HepG2 (cell line): ENCODE measurements around the gene DENND4B. TPM values are rescaled to one million over a fixed set of nuclear protein-coding genes. Genes with fewer than 3 reads are reported as not detected.
A peak's percentile ranks its signal among the peaks of the same experiment; 100 is the strongest.

ENCODE experiments used
- ETV6 ChIP-seq: sonication (generic); formaldehyde crosslinking; conservative IDR thresholded peaks from 2 replicates; pipeline ENCODE4 v1.4.0; 2020; ENCODE audit warnings: missing genetic modification reagents
- GATA4 ChIP-seq: sonication (generic); IDR thresholded peaks from 2 replicates; pipeline ENCODE4 v1.6.1; 2016; ENCODE audit warnings: antibody characterized with exemption, low read depth, borderline replicate concordance
- KLF15 ChIP-seq: sonication (generic); formaldehyde crosslinking; IDR thresholded peaks from 2 replicates; pipeline ENCODE4 v1.8.1; 2023; ENCODE audit warnings: borderline replicate concordance, mild to moderate bottlenecking, inconsistent platforms, missing genetic modification reagents, mixed read lengths
- MYC ChIP-seq: sonication (generic); formaldehyde crosslinking; IDR thresholded peaks from 2 replicates; pipeline ENCODE4 v1.9.0; 2021; ENCODE audit warnings: missing genetic modification reagents, borderline replicate concordance
- PPARG ChIP-seq: conservative IDR thresholded peaks from 2 replicates; pipeline ENCODE4 v1.6.1; 2016; ENCODE audit warnings: missing biosample characterization, missing genetic modification reagents
- RBAK ChIP-seq: sonication (generic); formaldehyde crosslinking; IDR thresholded peaks from 2 replicates; pipeline ENCODE4 v1.5.1; 2020; ENCODE audit warnings: mild to moderate bottlenecking, missing genetic modification reagents
- RNF2 ChIP-seq: fragments of 450-650 bp; conservative IDR thresholded peaks from 2 replicates; pipeline ENCODE4 v1.6.1; 2016; ENCODE audit warnings: low read depth
- SAFB2 ChIP-seq: sonication (generic); formaldehyde crosslinking; IDR thresholded peaks from 2 replicates; pipeline ENCODE4 v1.5.1; 2020; ENCODE audit warnings: missing genetic modification reagents, low read depth, mild to moderate bottlenecking, borderline replicate concordance
- TARDBP ChIP-seq: sonication (generic); formaldehyde crosslinking; IDR thresholded peaks from 2 replicates; pipeline ENCODE4 v1.8.0; 2022; ENCODE audit warnings: mild to moderate bottlenecking, missing genetic modification reagents
- ZNF143 ChIP-seq: sonication (generic); formaldehyde crosslinking; IDR thresholded peaks from 2 replicates; pipeline ENCODE4 v1.4.0; 2020; ENCODE audit warnings: missing genetic modification reagents
- ZNF451 ChIP-seq: sonication (generic); formaldehyde crosslinking; IDR thresholded peaks from 2 replicates; pipeline ENCODE4 v1.5.0; 2020; ENCODE audit warnings: mild to moderate bottlenecking, missing genetic modification reagents
- ZNF607 ChIP-seq: sonication (generic); formaldehyde crosslinking; IDR thresholded peaks from 2 replicates; pipeline ENCODE4 v1.5.1; 2020; ENCODE audit warnings: missing genetic modification reagents, mild to moderate bottlenecking, borderline replicate concordance
- ZNF616 ChIP-seq: sonication (generic); formaldehyde crosslinking; IDR thresholded peaks from 2 replicates; pipeline ENCODE4 v1.5.0; 2020; ENCODE audit warnings: low read depth, mild to moderate bottlenecking, missing genetic modification reagents
- ZSCAN25 ChIP-seq: sonication (generic); formaldehyde crosslinking; IDR thresholded peaks from 2 replicates; pipeline ENCODE4 v1.8.0; 2022; ENCODE audit warnings: mild to moderate bottlenecking, missing genetic modification reagents
- polyA plus RNA-seq, 8 experiments: library from polyadenylated mRNA; depleted of rRNA in 3 of 8; stranded (reverse) in 7 of 8; unstranded in 1 of 8; fragments of >200 nt; fragmentation: Illumina TruSeq in 4 of 8; extraction: Trizol in 4 of 8; gene quantifications; 2 replicates each; pipeline versions ENCODE4 v1.2.1 to v1.2.3, GENCODE V29; 2011 to 2016; ENCODE audit warnings: low read depth in 4 of 8, missing spikeins in 1 of 8, mixed read lengths in 1 of 8; ENCODE audit not compliant: insufficient read depth in 1 of 8
- total RNA-seq, 5 experiments: library from RNA; depleted of rRNA; stranded (reverse); fragments of >200 nt; fragmentation: Illumina TruSeq; extraction: Trizol; gene quantifications; 2 replicates each; pipeline ENCODE4 v1.2.3, GENCODE V29; 2016; ENCODE audit warnings: low read depth in 1 of 5
- TF ChIP-seq, protein P1 (sequence below), 2 experiments: fragments of 450-650 bp in 1 of 2; sonication (generic) in 1 of 2; formaldehyde crosslinking in 1 of 2; IDR thresholded peaks; 2 replicates each; pipeline versions ENCODE4 v1.6.1 to v1.8.0; 2016 to 2022; ENCODE audit warnings: antibody characterized with exemption in 1 of 2, mild to moderate bottlenecking in 1 of 2, missing genetic modification reagents in 1 of 2
- TF ChIP-seq, protein P2 (sequence below): sonication (generic); formaldehyde crosslinking; IDR thresholded peaks from 2 replicates; pipeline ENCODE4 v1.4.0; 2020; ENCODE audit warnings: low read depth, mild to moderate bottlenecking, missing genetic modification reagents

DENND4B gene
- total and polyA plus RNA-seq, 2 of the 13 experiments (the other 11 are each of a cell fraction or from before 2014, with no cell fraction given), result 15.1 to 20.3 TPM

DNA sequence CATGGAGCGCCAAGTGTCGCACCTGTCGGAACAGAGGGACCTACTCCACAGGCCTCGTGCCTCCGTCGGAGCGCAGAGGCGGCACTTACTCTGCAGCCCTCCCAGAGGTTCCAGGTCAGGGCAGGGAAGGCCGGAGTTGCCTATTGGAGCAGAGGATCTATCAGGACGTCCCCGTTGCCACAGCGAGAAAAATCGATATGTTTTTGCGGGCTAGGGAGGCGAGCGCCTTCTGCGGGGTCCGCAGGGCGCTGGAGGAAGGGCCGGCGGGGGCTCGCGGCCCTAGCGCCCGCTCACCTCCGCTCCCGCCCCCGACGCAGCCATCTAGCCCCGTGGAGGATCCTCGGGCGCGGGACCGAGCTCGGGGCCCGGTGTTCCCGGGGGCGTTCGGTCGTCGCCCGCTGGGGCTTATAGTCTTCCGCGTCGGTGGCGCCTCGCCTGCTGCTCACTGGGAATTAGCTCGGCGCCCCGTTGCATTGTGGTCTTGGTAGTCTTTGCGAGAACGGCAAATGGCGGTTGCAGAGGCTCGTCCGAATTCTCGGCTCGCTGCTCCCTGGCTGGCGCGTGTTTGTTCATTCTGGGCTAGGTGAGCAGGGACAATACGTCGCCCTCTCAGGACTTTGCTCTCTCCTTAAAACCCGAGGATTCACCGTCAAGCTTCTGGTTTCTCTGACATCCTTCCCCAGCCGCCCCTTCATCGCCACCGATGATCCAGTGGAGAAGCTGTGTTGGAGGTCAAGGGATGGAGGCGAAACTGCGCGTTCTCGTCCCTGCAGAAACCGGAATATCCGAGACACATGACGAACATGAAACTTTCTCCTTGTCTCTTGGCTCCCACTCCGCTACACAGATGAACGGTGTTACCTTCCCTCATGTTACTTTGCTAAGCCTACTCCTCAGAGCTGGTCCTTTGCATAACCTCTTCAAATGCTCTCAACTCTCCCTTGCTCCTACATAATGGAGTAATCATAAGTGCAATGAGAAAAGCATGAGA lies 31.0 kb upstream of the DENND4B start, which contains the start of gene JTB (continued):
- TF ChIP-seq, protein P1, sequence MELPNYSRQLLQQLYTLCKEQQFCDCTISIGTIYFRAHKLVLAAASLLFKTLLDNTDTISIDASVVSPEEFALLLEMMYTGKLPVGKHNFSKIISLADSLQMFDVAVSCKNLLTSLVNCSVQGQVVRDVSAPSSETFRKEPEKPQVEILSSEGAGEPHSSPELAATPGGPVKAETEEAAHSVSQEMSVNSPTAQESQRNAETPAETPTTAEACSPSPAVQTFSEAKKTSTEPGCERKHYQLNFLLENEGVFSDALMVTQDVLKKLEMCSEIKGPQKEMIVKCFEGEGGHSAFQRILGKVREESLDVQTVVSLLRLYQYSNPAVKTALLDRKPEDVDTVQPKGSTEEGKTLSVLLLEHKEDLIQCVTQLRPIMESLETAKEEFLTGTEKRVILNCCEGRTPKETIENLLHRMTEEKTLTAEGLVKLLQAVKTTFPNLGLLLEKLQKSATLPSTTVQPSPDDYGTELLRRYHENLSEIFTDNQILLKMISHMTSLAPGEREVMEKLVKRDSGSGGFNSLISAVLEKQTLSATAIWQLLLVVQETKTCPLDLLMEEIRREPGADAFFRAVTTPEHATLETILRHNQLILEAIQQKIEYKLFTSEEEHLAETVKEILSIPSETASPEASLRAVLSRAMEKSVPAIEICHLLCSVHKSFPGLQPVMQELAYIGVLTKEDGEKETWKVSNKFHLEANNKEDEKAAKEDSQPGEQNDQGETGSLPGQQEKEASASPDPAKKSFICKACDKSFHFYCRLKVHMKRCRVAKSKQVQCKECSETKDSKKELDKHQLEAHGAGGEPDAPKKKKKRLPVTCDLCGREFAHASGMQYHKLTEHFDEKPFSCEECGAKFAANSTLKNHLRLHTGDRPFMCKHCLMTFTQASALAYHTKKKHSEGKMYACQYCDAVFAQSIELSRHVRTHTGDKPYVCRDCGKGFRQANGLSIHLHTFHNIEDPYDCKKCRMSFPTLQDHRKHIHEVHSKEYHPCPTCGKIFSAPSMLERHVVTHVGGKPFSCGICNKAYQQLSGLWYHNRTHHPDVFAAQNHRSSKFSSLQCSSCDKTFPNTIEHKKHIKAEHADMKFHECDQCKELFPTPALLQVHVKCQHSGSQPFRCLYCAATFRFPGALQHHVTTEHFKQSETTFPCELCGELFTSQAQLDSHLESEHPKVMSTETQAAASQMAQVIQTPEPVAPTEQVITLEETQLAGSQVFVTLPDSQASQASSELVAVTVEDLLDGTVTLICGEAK (IDR thresholded peaks at IDR 0.05), result no peak
- TF ChIP-seq, protein P1 (CRISPR knock-in tag; IDR thresholded peaks at IDR 0.05), result no peak; the same call in 1 of the 2 replicates
- TF ChIP-seq RNF2 (peak; percentile 88), RBAK (CRISPR knock-in tag) (no peak), MYC (CRISPR knock-in tag) (peak; percentile 88), ZNF451 (peak; percentile 88), ZNF143 (peak; percentile 95), ZSCAN25 (CRISPR knock-in tag) (no peak; the same call in 1 of the 2 replicates), ZNF616 (CRISPR knock-in tag) (0 out of 2 replicates have a peak, but pooled peaks have one; percentile 76), PPARG (CRISPR knock-in tag) (0 out of 2 replicates have a peak, but pooled peaks have one; percentile 18), ZNF607 (CRISPR knock-in tag) (peak; percentile 49; the same call in 1 of the 2 replicates), KLF15 (CRISPR knock-in tag) (no peak), TARDBP (CRISPR knock-in tag) (peak; percentile 79; the same call in 1 of the 2 replicates), GATA4 (0 out of 2 replicates have a peak, but pooled peaks have one; percentile 51), SAFB2 (CRISPR knock-in tag) (peak; percentile 91; the same call in 1 of the 2 replicates), ETV6 (no peak; the same call in 1 of the 2 replicates)
- TF ChIP-seq, protein P2, sequence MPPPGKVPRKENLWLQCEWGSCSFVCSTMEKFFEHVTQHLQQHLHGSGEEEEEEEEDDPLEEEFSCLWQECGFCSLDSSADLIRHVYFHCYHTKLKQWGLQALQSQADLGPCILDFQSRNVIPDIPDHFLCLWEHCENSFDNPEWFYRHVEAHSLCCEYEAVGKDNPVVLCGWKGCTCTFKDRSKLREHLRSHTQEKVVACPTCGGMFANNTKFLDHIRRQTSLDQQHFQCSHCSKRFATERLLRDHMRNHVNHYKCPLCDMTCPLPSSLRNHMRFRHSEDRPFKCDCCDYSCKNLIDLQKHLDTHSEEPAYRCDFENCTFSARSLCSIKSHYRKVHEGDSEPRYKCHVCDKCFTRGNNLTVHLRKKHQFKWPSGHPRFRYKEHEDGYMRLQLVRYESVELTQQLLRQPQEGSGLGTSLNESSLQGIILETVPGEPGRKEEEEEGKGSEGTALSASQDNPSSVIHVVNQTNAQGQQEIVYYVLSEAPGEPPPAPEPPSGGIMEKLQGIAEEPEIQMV, result peak; percentile 92; the same call in 1 of the 2 replicates
